CD4-positive, alpha-beta T cell treated with Interleukin-17A for 1 hour (primary cell): ENCODE results near the gene RHEBL1.

Experiments used
- DNase-seq: peaks from one replicate; pipeline ENCODE4 v3.0.0-alpha.2; 2020

The RHEBL1 gene

DNA sequence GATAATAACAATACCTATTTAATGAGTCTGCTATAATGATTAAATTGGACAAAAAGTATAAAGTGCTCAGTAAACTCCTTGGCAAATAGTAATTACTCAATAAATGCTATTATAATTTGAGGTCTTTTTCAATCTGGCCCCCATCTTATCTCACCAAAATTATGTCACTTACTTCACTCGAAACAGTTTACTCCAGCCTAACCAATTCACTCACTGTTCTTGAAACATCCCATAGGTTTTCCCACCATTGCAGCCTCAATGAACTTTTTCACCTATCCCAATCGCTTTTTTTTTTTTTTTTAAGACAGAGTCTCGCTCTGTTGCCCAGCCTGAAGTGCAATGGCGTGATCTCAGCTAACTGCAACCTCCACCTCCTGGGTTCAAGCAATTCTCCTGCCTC is 33.8 kb downstream of the RHEBL1 start:
- no peak for DNase-seq

DNA sequence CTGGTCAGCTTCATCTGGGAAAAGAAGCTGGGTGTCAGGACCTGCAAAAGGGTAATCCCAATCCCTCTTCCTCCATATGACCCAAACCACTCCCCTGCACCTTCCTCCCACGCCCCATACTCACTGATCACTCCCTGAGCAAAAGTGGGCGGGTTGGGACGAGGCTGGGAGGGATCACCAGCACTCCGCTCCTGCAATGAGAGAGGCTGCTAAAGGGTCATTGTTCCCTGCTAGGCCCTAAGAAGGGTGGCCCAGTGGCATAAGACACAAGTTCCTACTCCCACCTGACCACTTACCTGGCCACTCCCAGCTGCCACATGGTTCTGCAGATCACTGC is 35.5 kb downstream of the RHEBL1 start:
- DNase-seq: no peak

DNA sequence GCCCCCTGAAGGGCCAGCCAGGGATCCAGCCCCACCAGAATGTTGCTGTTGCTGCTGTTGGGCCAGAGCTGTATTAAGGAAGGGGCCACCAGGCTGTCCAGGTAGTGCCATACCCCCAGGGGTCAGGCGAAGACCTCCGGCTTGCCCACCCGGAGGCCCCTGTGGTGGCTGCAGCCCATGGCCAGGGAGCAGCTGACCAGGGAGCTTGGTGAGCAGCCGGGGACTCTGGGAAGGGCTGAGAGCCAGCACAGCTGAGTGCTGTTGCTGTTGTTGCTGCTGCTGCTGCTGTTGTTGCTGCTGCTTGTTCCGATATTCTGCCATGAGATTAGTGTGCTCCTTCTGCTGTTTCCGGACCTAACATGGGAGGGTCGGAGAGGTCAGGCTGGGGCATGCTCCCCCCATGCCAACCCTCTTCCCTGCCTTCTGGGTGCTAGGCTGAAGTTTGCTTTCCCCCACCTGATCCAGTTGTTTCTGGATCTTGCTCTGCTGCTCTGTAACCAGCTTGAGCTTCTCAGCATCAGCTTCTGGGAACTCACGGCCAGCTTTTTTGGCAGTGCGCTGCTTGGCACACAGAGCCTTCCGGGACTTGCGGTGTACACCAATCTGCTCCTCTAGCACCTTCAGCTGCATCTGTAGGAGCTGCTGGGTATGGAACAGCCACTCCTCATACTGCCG is 36.0 kb downstream of the RHEBL1 start:
- no peak for DNase-seq

DNA sequence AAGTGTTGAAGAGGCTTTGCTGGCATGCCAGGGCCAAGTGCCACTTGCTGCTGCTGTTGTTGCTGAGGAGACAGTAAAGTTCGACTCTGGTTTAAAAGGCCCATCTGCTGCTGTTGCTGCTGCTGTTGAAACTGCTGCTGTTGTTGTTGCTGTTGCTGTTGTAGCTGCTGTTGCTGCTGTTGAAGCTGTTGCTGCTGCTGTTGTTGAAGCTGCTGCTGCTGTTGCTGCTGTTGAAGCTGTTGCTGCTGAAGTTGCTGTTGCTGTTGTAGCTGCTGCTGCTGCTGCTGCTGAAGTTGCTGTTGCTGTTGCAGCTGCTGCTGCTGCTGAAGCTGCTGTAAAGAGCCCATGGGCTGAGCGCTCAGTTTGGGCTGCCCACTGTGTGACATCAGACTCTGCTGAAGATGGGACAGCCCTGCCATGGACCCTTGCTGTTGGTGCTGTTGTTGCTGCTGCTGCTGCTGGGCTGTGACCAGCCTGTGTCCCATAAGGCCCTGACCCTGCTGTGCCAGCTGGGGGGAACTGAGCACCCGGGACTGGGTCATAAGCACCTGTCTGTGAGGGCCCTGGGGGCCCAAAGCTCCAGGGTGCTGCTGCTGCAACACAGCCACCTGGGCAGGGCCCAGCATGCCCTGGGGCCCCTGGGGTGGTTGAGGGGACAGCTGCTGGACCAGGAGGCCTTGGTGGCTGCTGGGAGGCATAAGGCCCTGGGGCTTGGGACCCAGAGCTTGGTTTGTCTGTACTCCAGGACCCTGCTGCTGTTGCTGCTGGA is 36.9 kb downstream of the RHEBL1 start:
- no peak for DNase-seq

DNA sequence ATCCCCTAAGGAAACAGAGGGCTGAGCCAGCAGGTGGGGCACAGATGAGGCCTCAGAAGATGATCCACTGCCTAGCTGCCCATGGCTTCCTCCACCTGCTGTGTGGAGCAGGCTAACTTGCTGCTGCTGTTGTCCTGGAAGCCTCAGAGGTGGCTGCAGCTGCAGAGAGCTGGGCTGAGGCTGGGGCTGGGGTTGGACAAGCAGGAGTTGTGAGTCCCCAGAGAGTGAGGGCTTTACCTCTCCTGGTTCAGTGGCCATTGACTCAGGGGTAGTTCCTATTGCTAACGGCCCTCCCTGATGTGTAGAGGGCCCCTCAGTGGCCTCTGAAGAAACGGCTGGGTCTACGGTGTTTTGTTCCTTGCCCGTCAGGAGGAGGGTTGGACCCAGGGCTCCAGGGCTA is 37.5 kb downstream of the RHEBL1 start:
- DNase-seq: no peak

DNA sequence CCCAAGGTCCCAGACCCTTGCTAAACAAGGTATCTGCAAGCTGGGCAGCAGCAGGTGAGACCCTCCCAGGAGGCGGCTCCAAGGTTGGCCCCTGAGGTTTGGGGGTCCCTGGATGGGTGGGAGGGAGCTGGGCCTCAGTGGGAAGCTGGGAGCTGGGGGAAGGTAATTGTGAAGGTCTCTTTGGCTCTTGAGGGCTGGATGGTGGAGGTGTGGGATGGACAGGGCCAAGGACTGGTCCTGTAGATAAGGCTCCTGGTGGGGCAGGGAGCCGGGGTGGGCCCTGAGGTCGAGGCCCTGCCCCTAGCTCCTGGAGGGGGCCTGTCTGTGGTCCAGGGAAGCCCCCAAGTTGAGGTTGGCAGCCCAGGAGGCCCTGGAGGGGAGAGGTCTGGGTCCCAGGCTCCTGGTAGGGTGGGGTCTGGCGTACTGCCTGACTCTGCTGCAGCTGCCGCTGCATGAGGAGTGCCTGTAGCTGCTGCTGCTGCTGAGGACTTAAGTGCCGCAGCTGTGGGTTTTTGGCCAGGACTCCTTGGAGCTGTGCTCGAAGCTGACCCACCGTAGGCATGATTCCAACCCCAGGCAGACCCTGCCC is 38.1 kb downstream of the RHEBL1 start:
- DNase-seq: no peak

DNA sequence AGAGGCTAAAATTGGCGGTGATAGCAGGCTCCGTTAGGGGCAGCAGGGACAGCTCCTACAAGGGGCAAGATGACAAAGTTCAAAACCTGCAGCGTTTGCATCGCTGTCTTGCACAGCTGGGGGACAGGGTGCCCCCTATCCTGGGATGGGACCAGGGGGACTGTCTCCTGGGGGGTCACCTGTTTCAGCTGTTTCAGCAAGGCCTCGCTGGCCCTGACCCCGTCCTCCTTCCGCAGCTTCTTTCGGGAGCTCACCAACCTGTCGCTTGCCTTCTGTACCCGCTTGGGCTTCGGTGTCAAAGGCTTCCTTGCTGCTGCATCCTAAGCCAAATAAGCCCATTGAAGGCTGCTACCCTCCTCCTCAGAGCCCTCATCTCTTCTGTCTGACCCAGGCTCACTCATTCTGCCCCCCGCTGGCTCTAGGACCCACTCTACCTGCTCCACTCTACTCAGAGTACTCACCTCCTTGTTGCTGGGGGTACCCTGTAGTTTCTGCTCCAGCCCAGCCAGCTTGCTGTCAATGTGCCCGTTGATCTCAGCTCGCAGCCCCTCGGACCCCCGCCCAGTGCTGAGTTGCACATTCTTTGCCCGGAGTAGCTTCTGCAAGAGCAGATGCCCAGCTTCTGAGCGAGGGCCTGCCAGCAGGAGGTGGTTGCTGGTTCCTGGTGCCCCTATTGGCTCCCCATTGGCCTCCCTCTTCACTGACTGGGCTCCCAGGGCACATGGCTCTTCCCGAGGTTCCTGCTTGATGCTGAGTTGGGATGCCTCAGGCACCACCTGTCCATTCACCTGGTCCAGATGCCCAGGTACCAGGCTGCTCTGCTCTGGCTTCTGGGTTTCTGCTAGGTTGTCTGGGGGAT is 38.8 kb downstream of the RHEBL1 start:
- DNase-seq: no peak

DNA sequence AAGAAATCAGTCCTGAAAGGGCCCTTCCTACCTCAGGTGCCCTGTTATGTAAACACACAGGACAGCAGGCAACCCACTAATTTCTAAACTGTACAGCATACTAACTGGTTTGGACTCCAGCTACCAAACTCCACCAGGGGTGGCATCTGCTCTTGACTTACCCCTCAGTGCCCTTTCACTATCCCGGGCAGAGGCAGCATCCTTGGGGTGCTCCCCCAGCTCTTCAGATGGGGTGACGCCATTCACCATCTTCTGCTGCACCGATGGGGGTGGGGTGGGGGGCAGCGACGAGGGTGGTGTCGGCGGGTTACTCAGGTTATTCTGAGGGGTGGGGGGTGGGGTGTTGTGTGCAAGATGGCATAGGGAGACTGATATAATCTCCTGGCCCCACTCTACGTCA is 39.7 kb downstream of the RHEBL1 start:
- no peak for DNase-seq

DNA sequence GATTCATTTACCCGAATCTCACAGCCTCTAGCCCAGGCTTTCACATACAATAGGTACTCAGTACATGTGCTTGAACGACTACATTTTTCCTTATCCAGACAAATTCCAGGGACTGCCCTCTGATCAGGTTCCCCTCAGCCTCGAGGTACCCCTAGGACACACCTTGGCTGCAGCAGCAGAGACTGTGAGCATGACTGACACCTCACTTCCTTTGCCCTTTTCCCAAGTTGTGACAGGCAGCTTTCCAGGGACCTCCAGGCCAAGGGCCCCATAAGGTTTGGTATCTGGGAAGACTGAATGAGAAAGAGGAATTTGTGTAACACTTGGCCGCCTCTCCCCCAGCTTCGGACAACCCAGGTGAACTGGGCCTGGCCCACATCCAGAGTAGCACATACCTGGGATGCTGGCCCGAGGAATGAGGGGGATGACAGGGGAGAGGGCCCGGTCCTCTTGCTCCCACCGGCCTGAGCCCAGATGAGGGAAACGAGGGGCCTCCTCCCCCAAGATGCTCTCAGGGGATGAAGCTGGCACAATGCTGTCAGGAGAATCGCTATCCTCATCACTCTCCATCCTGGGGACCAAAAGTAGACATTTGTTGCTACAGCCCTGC is 41.0 kb downstream of the RHEBL1 start:
- no peak for DNase-seq

DNA sequence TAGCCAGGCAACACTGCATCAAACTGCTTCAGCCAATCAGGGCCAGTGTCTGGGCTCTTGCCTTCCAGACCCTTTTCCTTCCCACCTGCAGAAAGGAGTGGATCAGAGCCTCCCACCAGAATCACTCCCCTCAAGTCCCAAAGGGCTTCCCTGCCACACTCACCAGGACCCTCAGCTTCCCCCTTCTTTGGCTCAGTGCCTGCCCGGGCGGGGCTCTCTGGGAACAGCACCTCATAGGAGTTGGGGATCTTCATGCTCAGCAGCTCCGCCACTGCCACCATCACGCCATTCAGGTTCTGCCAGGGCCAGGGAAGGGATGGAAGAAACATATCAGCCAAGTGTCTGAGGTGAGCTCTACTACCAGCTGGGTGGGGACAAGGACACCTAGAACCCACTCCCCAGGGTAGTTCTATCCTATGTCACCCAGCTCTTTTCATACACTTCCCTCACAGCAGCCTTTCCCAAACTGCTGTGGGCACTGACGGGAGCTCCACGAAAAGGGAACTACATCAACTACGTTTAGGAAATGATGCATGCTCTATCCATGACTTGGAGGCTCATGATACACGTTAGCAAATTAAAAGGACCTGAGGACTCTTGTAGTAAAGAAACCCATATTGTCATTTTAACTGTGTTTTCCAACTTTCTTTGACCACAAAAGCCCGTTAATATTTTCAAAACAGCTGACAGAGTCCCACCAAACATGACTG is 41.8 kb downstream of the RHEBL1 start:
- DNase-seq: no peak

DNA sequence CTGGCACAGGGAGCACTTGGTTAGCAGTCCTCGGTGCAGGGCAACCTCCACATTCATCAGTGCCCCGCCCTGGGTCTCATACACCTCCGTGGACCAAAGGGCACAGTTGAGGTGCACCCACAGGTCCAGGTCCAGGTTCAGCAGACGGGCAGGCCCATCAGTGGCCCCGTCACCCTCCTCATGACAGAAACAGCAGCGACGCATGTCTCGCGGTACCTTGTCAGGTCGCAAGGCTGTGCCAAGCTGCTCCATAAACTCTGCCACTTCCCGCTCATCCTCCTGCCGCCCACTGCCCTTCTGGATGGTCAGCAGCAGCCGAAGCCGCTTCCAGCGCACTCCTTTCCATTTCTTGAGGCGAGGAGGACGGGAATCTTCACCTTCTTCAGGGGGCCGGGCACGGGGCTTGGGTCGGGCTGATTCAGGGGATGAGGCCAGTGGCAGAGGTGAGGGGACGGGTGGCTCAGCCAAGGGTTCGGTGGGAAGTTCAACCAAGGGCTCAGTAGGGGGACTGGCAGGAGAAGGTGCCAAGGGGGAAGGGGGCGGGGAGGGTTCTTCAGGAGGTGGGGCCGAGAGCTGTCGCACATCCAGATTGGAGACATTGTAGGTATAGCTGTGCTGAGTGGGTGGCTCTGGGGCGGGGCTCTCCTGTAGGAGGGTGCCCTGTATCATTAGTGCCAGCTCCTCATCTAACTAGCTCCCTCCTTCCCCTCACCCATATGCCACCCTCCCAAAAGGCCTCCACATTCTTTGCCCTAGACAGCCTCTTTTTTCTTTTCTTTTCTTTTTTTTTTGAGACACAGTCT is 42.9 kb downstream of the RHEBL1 start:
- DNase-seq: no peak

DNA sequence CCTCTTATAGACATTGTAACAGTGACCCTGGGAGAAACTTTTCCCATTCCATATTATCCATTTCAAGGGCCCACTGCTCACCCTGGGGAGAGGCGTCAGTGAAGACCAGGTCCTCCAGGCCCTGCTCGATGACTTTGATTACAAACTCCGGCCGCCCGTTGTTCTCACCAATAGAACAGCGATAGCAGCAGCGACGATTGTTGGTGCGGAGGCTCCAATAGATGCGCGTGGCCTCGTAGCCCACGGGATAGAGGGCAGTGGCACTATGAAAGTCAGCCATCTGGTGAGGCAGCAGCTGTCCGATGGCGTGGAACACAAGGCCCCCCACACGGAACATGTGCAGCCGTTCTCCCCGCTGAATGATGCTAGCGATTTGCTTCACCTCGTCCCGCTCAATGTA is 43.7 kb downstream of the RHEBL1 start:
- DNase-seq: no peak

DNA sequence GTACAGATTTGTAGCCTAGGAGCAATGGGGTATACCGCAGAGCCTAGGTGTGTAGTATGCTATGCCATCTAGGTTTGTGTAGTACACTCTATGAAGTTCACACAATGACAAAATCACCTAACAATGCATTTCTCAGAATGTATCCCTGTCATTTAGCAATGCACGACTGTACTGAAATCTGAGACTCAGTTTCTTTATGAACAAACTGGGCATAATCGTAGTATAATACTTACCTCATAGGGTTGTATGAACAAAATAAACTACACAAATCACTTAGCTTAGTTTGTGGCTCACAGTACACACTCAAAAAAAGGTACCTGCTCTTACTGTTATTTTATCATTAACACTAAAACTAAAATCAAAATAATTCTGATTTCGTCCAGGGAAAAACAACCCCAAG is 44.3 kb downstream of the RHEBL1 start:
- no peak for DNase-seq

DNA sequence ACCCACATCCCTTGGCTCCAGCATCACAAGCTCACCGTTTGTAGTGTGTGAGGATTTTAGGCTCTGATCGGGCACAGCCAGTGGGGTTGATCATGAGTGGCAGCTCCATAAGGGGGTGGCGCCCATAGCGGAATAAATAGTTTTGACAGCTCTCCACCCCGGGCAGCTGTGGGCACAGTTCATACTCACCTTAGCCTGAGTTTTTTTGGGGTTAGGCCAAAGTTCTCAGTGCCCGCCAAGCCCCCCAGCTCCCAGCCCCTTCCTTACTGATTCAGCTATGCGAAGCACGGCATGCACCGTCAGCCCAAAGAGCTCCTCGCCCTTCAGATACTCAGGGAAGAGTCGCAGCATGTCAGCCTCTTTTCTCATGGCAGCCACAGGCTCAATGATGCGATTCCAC is 45.2 kb downstream of the RHEBL1 start:
- DNase-seq: no peak

DNA sequence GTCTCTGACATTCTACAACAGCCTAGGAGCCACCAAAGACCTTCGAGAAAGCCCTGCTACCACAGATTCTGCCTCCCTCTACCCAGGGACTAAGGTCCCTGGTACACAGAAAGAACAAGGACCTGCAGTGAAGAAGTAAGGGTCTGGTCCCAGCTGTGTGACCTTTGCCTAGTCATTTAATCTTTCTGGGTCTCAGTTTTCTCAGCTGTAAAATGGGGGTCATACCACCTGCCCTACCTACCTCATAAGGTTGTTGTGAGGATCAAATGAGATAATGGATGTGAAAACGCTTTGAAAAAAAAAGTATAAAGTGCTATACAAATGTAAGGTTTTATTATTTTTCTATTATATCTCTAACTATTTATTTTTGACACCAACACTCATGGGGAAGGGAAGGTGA is 46.0 kb downstream of the RHEBL1 start:
- no peak for DNase-seq

DNA sequence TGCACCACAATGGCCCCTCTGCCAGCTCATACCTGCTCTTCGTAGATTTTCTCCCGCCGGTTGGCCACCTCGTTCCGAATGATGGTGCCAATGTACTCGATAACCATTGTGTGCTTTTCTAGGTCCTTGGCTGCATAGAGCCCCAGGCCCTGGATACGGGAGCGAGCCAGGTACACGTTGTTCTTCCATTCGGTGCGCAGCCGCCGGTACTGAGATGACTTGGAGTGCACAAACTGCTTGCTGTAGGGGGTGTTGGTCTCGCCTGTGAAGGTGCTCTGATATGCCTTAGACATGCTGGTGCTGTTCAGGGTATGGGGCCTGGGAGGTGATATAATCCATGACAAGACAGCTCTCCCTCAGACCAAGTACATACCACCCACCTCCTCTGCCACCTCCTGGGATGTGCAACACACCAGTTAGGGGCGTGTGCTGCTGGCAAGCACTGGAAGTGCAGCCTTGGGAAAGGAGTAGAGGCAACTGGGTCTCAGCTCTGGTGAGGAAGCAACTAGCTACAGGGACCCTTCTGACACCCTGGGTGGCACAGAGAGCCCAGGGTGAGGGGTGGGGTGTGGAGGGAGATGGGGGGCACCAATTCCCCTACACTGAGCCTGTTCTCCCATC is 47.1 kb downstream of the RHEBL1 start:
- DNase-seq: no peak

DNA sequence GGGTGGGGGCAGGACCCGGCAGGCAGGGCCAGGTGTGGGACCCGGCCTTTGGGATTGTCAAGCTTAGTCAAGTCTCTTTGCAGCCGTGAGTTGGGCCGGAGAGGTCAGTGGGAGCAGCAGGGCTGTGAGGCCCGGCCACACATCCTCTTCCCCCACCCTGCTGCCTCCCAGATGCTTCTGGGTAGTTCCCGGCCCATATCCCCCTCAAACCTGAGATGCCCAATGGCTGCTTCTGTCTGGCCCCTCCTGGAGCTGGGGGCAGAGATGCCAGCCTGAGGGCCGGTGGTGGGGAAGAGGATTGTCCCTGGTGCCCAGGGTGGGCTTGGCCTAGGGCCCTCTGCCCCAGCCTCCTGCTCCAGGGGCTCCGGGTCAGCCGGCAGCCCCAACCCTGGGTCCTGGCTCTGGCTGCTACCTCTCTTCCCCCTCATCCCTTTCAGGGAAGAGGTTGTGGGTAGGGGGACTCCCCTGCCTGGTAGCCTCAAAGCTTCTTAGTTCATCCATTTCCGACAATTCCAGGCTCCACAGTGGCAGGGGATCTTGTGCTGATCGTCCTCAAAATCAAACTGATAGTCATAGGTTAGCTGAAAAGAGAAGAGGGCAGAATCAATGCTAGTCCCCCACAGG is 48.4 kb downstream of the RHEBL1 start:
- DNase-seq: no peak

DNA sequence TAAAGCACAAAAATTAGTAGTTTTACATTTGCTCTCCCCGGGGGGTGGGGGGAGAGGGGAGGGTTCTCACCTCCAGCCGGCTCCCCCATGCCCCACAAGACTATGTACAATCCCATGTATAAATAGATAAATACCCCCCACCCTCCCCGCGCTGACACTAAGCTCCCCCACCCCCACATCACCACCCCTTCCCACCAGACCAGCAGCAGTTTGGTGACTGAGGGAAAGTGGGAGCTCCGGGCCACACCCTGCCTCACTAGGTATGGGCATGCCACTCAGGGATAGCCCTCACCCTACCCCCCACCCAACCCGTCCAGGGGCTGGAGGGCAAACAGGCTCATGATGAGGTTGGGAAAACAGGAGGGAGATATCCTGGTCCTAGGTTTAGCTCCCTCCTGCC is 49.3 kb downstream of the RHEBL1 start:
- no peak for DNase-seq

DNA sequence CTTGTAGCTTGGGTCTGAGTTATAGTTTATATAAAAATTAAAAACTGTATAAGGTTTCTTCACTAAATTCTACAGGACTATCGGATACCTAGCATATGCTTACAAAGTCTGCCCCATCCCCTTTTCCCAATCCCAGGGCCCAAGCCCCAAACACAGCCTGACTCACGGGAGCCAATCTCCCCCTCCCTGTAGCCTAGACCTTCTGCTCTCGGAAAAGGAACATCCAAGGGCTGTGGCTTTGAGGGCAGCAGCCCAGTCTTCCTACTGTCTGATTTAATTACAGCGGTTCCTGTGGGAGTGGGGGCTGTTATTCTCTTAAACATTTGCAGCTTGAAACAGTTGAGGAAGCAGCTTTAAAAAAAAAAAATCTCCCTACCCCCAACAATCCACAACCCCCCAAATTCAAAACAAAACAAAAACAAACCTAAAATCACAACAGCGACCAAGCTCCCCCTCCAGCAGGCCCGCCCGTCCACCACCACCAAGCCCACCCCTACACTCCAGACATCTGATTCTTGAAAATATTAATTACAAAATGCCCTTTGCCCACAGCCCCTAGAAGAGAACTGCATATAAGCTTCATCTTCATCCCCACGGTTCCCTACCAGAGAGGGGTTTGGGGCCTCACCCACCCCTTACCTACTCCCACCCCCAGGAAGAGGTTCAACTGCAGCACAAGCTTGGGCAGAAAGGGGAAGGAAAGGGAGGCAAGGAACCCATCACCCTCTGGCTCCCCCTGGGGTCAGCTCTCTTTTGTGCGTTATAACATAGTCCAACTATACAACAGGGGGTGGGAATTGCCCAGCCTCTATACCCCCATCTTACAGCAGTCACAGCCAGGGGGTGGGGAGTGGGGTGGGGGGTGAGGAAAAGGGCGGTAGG is 50.1 kb downstream of the RHEBL1 start:
- DNase-seq: peak; percentile 70

DNA sequence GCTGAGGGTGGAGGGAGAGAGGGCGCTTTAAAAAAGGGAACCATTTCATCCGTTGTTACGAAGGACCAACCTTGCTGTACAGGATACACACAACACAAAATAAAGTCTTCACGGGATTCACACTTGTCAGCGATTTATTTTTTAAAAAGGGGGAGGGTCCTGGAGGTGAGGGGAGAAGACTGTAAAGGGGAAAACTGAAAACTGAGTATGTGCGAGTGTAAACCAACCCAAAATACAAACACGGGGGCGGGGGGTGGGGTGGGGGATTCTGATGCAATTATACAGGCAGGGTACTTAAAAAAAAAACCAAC is 50.7 kb downstream of the RHEBL1 start:
- no peak for DNase-seq
